HCT116 (cell line): ENCODE measurements around the gene HSPB7. TPM values are rescaled to one million over a fixed set of nuclear protein-coding genes. Genes with fewer than 3 reads are reported as not detected.

Experiments used
- ATAC-seq: fragments of 200-7000 bp; cut with Tn5 transposase; 2 replicates; pipeline ENCODE4 v1.9.1; 2020; ENCODE audit warnings: mild to moderate bottlenecking, moderate library complexity
- BruUV-seq: library from RNA; stranded (reverse); fragments of 400-500 nt; replicated peaks from 2 replicates; lab custom pipeline; 2021; lab: Mats Ljungman, UMichigan
- CTCF ChIA-PET: fragments of 300-600 bp; sonication (Branson Sonifier 250); formaldehyde crosslinking; loops from one replicate; lab custom pipeline; 2021; ENCODE audit warnings: antibody characterized with exemption; lab: Charles Lee
- POLR2A ChIA-PET: fragments of 300-600, 350-600 bp; sonication (Branson Sonifier 250); formaldehyde crosslinking; loops from one replicate; lab custom pipeline; 2021; ENCODE audit warnings: antibody characterized with exemption; lab: Charles Lee
- RAD21 ChIA-PET, 2 experiments: fragments of 300-600 bp; sonication (Branson Sonifier 250); formaldehyde crosslinking; loops; one replicate each; lab custom pipeline; 2023; ENCODE audit warnings: low total read pairs in 2 of 2; ENCODE audit not compliant: uncharacterized antibody in 2 of 2, unreplicated experiment in 2 of 2, low non-redundant PET in 1 of 2; lab: Charles Lee
- DNase-seq: peaks from one replicate; pipeline ENCODE4 v3.0.0-alpha.2; 2010; ENCODE audit warnings: low read depth, low spot score
- H2AFZ ChIP-seq: fragments of 200-600 bp; shearing (Covaris generic), sonication (generic); 2 replicates; pipeline ENCODE4 v1.6.1; 2017; ENCODE audit warnings: low read depth, mixed run types, mixed read lengths, antibody characterized with exemption, low read length; ENCODE audit not compliant: poor library complexity, severe bottlenecking
- H3K27ac ChIP-seq: 2 replicates; pipeline ENCODE4 v1.5.1; 2012; ENCODE audit warnings: low read depth, low read length
- H3K27me3 ChIP-seq: fragments of 200-600 bp; sonication (generic); 2 replicates; pipeline ENCODE4 v1.6.1; 2016; ENCODE audit warnings: mixed run types, low read length, mixed read lengths; ENCODE audit not compliant: insufficient read depth
- H3K36me3 ChIP-seq, 2 experiments: fragments of 200-500 bp in 1 of 2; fragments of 200-600 bp in 1 of 2; sonication (Bioruptor generic) in 1 of 2; sonication (generic) in 1 of 2; 2 replicates each; pipeline versions ENCODE4 v1.5.1 to v1.6.1; 2014 to 2016; ENCODE audit warnings: low read length in 2 of 2, inconsistent platforms in 1 of 2, mixed read lengths in 1 of 2, mixed run types in 1 of 2; ENCODE audit not compliant: insufficient read depth in 2 of 2, control insufficient read depth in 1 of 2
- H3K4me1 ChIP-seq, 2 experiments: fragments of 200-600 bp in 1 of 2; sonication (generic) in 1 of 2; 2 replicates each; pipeline versions ENCODE4 v1.5.1 to v1.6.1; 2012 to 2017; ENCODE audit warnings: low read length in 2 of 2, inconsistent platforms in 1 of 2, mild to moderate bottlenecking in 1 of 2, mixed read lengths in 1 of 2, mixed run types in 1 of 2, moderate library complexity in 1 of 2; ENCODE audit not compliant: insufficient read depth in 2 of 2, control insufficient read depth in 1 of 2
- H3K4me2 ChIP-seq: fragments of 200-600 bp; sonication (generic); 2 replicates; pipeline ENCODE4 v1.6.1; 2017; ENCODE audit warnings: mixed run types, low read length, mixed read lengths
- H3K4me3 ChIP-seq, 2 experiments: fragments of 200-600 bp in 1 of 2; sonication (generic) in 1 of 2; replicated peaks in 1 of 2; 2 replicates each; pipeline ENCODE4 v1.5.1; 2011 to 2016; ENCODE audit warnings: low read length in 2 of 2, control low read depth in 1 of 2, low read depth in 1 of 2, mild to moderate bottlenecking in 1 of 2, mixed read lengths in 1 of 2, mixed run types in 1 of 2
- H3K79me2 ChIP-seq: fragments of 200-600 bp; sonication (generic); 2 replicates; pipeline ENCODE4 v1.6.1; 2017; ENCODE audit warnings: mild to moderate bottlenecking, mixed run types, low read length, moderate library complexity, mixed read lengths; ENCODE audit not compliant: insufficient read depth
- H3K9ac ChIP-seq: fragments of 200-600 bp; sonication (generic); 2 replicates; pipeline ENCODE4 v1.6.1; 2016; ENCODE audit warnings: low read length, mixed read lengths
- H3K9me2 ChIP-seq: fragments of 200-600 bp; sonication (generic), shearing (Covaris generic); 2 replicates; pipeline ENCODE4 v1.6.1; 2017; ENCODE audit warnings: mixed run types, mild to moderate bottlenecking, moderate library complexity; ENCODE audit not compliant: insufficient read depth
- H3K9me3 ChIP-seq, 2 experiments: fragments of 200-500 bp in 1 of 2; fragments of 200-600 bp in 1 of 2; sonication (Bioruptor generic) in 1 of 2; sonication (generic) in 1 of 2; 2 replicates each; pipeline ENCODE4 v1.6.1; 2014 to 2017; ENCODE audit warnings: low read length in 2 of 2, mixed read lengths in 2 of 2, inconsistent platforms in 1 of 2, low read depth in 1 of 2, mild to moderate bottlenecking in 1 of 2, mixed run types in 1 of 2, moderate library complexity in 1 of 2; ENCODE audit not compliant: control insufficient read depth in 1 of 2, insufficient read depth in 1 of 2
- H4K20me1 ChIP-seq: fragments of 200-600 bp; sonication (generic), shearing (Covaris generic); 2 replicates; pipeline ENCODE4 v1.6.1; 2017; ENCODE audit warnings: mixed run types, mild to moderate bottlenecking, moderate library complexity; ENCODE audit not compliant: insufficient read depth
- CBX3 ChIP-seq: IDR thresholded peaks from 2 replicates; pipeline ENCODE4 v1.6.1; 2012; ENCODE audit warnings: low read depth
- CEBPB ChIP-seq: IDR thresholded peaks from 2 replicates; pipeline ENCODE4 v1.6.1; 2012; ENCODE audit warnings: low read depth
- EGR1 ChIP-seq: IDR thresholded peaks from 2 replicates; pipeline ENCODE4 v1.6.1; 2012; ENCODE audit warnings: low read depth
- ELF1 ChIP-seq: IDR thresholded peaks from 2 replicates; pipeline ENCODE4 v1.6.1; 2012; ENCODE audit warnings: low read depth, borderline replicate concordance
- EZH2 ChIP-seq: fragments of 200-600 bp; sonication (generic); IDR thresholded peaks from 2 replicates; pipeline ENCODE4 v1.6.1; 2017; ENCODE audit warnings: antibody characterized with exemption, mixed run types
- EZH2phosphoT487 ChIP-seq: fragments of 200-600 bp; IDR thresholded peaks from 2 replicates; pipeline ENCODE4 v1.6.1; 2018; ENCODE audit warnings: antibody characterized with exemption, borderline replicate concordance
- FOSL1 ChIP-seq: IDR thresholded peaks from 2 replicates; pipeline ENCODE4 v1.6.1; 2012; ENCODE audit warnings: low read depth
- JUND ChIP-seq: IDR thresholded peaks from 2 replicates; pipeline ENCODE4 v1.6.1; 2012
- MAX ChIP-seq: IDR thresholded peaks from 2 replicates; pipeline ENCODE4 v1.6.1; 2012
- POLR2A ChIP-seq: IDR thresholded peaks from 2 replicates; pipeline ENCODE4 v1.7.0; 2011; ENCODE audit warnings: borderline replicate concordance; ENCODE audit not compliant: insufficient read depth, insufficient read length; ENCODE audit errors: extremely low read depth
- POLR2AphosphoS5 ChIP-seq: IDR thresholded peaks from 2 replicates; pipeline ENCODE4 v1.6.1; 2011; ENCODE audit warnings: mild to moderate bottlenecking, low read depth, low read length, moderate library complexity
- SIN3A ChIP-seq: IDR thresholded peaks from 2 replicates; pipeline ENCODE4 v1.6.1; 2012; ENCODE audit warnings: low read depth
- SRF ChIP-seq: IDR thresholded peaks from 2 replicates; pipeline ENCODE4 v1.6.1; 2012; ENCODE audit warnings: low read depth
- TCF7L2 ChIP-seq: IDR thresholded peaks from 2 replicates; pipeline ENCODE4 v1.7.0; 2011; ENCODE audit warnings: borderline replicate concordance, inconsistent platforms; ENCODE audit not compliant: insufficient read depth, insufficient read length; ENCODE audit errors: extremely low read depth
- ZBTB33 ChIP-seq: IDR thresholded peaks from 2 replicates; pipeline ENCODE4 v1.6.1; 2011; ENCODE audit warnings: mild to moderate bottlenecking, low read length, moderate library complexity; ENCODE audit not compliant: insufficient replicate concordance; ENCODE audit errors: extremely low read depth
- ZFX ChIP-seq: fragments of 450-650 bp; IDR thresholded peaks from 2 replicates; pipeline ENCODE4 v1.6.1; 2017
- ZNF274 ChIP-seq: fragments of 200-500 bp; sonication (Bioruptor generic); IDR thresholded peaks from 2 replicates; pipeline ENCODE4 v1.6.1; 2014; ENCODE audit warnings: mild to moderate bottlenecking, low read depth, low read length, inconsistent platforms
- intact Hi-C: fragments of 100-400 bp; cut with micrococcal nuclease; formaldehyde crosslinking; loops from 2 replicates; pipeline ENCODE4 v1.10.0; 2022
- total RNA-seq: library from RNA; stranded (reverse); gene quantifications from one replicate; pipeline ENCODE4 v1.2.1, GENCODE V29; 2021; ENCODE audit not compliant: unreplicated experiment
- TF ChIP-seq, protein P1 (sequence below): IDR thresholded peaks from 2 replicates; pipeline ENCODE4 v1.6.1; 2012
- TF ChIP-seq, protein P2 (sequence below), 3 experiments: fragments of 200-600 bp in 1 of 3; sonication (generic) in 1 of 3; IDR thresholded peaks in 2 of 3; conservative IDR thresholded peaks in 1 of 3; 2 replicates each; pipeline ENCODE4 v1.5.1; 2012 to 2017; ENCODE audit warnings: low read depth in 2 of 3, low read length in 2 of 3, antibody characterized with exemption in 1 of 3, borderline replicate concordance in 1 of 3, control low read depth in 1 of 3, mild to moderate bottlenecking in 1 of 3, mixed read lengths in 1 of 3, mixed run types in 1 of 3, moderate library complexity in 1 of 3; ENCODE audit not compliant: insufficient read depth in 1 of 3

Gene HSPB7
- total RNA-seq, 1 experiment from 2014 or later, result 0.27 TPM

DNA sequence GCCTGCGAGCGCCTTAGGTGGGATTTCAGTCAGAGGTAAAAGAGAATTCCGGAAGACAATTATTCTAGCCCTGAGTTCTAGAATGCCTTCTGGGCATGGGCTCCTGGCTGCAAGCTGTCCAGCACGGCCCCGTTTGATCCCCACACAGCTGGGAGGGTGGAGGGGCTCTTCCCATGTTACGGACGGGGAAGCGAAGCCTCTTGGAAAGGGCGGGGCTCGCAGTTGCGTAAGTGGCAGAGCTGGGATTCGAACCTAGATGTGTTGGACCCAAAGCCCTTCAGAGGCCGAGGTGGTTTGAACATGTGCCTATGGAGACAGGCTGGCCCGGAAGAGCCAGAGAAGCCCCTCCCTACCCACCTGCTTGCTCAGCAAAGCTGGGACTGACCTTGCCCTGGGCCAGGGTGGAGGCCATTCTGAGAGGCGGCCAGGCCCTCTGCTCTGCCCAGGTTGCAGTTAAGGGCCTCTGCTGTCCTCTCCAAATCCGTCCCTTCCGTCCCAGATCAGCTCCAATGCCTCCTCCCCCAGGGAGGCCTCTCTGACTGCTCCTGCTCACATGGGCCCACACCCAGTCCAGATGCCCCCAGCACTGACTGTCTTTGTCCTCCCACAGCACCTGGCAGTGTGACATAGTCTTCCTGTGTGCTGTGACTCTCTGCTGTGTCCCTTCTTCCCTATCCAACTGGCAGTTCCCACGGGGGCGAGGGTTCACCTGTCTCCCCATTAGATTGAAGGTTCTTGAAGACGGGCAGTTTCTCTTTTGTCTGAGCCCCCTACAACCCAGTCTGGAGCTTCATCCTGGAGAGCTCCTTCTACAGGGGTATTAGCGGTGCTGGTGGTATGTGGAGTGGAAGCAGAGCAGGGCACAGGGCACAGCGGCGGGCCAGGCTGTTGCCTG, 1.2 kb upstream of the HSPB7 start:
- H3K9me3 ChIP-seq, result no peaks in the 10 kb centered on the region
- intact Hi-C loops, result no loop called here
- no peak overlapping the region for H3K9ac ChIP-seq
- no TSS peak for BruUV-seq
- H4K20me1 ChIP-seq, result no peaks in the 10 kb centered on the region
- TF ChIP-seq ZFX (no peak), SIN3A (no peak), ELF1 (no peak), TCF7L2 (no peak), FOSL1 (no peak), POLR2A (no peak), EGR1 (no peak), SRF (no peak), EZH2 (no peak), ZBTB33 (no peak), EZH2phosphoT487 (no peak), ZNF274 (no peak), MAX (no peak), CBX3 (no peak), CEBPB (no peak), POLR2AphosphoS5 (no peak), JUND (no peak)
- TF ChIP-seq, protein P1, sequence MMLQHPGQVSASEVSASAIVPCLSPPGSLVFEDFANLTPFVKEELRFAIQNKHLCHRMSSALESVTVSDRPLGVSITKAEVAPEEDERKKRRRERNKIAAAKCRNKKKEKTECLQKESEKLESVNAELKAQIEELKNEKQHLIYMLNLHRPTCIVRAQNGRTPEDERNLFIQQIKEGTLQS, result no peak
- TF ChIP-seq, protein P2, sequence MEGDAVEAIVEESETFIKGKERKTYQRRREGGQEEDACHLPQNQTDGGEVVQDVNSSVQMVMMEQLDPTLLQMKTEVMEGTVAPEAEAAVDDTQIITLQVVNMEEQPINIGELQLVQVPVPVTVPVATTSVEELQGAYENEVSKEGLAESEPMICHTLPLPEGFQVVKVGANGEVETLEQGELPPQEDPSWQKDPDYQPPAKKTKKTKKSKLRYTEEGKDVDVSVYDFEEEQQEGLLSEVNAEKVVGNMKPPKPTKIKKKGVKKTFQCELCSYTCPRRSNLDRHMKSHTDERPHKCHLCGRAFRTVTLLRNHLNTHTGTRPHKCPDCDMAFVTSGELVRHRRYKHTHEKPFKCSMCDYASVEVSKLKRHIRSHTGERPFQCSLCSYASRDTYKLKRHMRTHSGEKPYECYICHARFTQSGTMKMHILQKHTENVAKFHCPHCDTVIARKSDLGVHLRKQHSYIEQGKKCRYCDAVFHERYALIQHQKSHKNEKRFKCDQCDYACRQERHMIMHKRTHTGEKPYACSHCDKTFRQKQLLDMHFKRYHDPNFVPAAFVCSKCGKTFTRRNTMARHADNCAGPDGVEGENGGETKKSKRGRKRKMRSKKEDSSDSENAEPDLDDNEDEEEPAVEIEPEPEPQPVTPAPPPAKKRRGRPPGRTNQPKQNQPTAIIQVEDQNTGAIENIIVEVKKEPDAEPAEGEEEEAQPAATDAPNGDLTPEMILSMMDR (IDR thresholded peaks at IDR 0.05 in 2 of 3, conservative IDR thresholded peaks at IDR 0.05 in 1 of 3; ENCODE audit: borderline replicate concordance in 1 of 3, insufficient read depth in 1 of 3, low read depth in 2 of 3, low read length in 2 of 3), result no peak
- TF ChIP-seq, all 23 proteins: peak for 0
- ChIA-PET RAD21 (no interaction called here), CTCF (no interaction called here), POLR2A (no interaction called here)
- H3K27ac ChIP-seq, result no peak overlapping the region
- no peaks in the 10 kb centered on the region for H3K9me2 ChIP-seq
- H2AFZ ChIP-seq, result no peak overlapping the region
- H3K4me1 ChIP-seq, result peaks cover 0 to 11% of the 10 kb centered on the region in 2 experiments; a peak in 2 of 4 replicates
- H3K4me3 ChIP-seq, result no peak overlapping the region
- H3K27me3 ChIP-seq, result no peaks in the 10 kb centered on the region
- H3K4me2 ChIP-seq, result no peak overlapping the region
- DNase-seq (no peak), ATAC-seq (no peak)
- H3K36me3 ChIP-seq, result no peaks in the 10 kb centered on the region
- H3K79me2 ChIP-seq, result no peaks in the 10 kb centered on the region
